WERI-Rb-1 (cell line): ENCODE results near the gene BRSK2.

Source experiments
- DNase-seq: peaks from one replicate; pipeline ENCODE4 v3.0.0-alpha.2; 2020
- H3K27ac ChIP-seq: fragments of 250-450 bp; sonication (Bioruptor Pico); 2 replicates; pipeline ENCODE4 v1.5.1; 2020; ENCODE audit warnings: mild to moderate bottlenecking, moderate library complexity
- H3K27me3 ChIP-seq: fragments of 250-450 bp; sonication (Bioruptor Pico); 2 replicates; pipeline ENCODE4 v1.5.1; 2021; ENCODE audit warnings: mild to moderate bottlenecking, low read depth, moderate library complexity; ENCODE audit not compliant: insufficient read depth, severe bottlenecking
- H3K36me3 ChIP-seq: fragments of 250-450 bp; sonication (Bioruptor Pico); 2 replicates; pipeline ENCODE4 v1.5.1; 2020; ENCODE audit warnings: mild to moderate bottlenecking, moderate library complexity
- H3K4me3 ChIP-seq: 2 replicates; pipeline ENCODE4 v1.5.1; 2011; ENCODE audit warnings: low read depth, mild to moderate bottlenecking, control low read depth, low read length
- H3K9me3 ChIP-seq: fragments of 250-450 bp; sonication (Bioruptor Pico); 2 replicates; pipeline ENCODE4 v1.5.1; 2021; ENCODE audit warnings: mild to moderate bottlenecking, moderate library complexity; ENCODE audit not compliant: severe bottlenecking
- TF ChIP-seq, protein P1 (sequence below): IDR thresholded peaks from 2 replicates; pipeline ENCODE4 v1.5.1; 2011; ENCODE audit warnings: low read depth, mild to moderate bottlenecking, control low read depth, inconsistent platforms, low read length

The BRSK2 gene

DNA sequence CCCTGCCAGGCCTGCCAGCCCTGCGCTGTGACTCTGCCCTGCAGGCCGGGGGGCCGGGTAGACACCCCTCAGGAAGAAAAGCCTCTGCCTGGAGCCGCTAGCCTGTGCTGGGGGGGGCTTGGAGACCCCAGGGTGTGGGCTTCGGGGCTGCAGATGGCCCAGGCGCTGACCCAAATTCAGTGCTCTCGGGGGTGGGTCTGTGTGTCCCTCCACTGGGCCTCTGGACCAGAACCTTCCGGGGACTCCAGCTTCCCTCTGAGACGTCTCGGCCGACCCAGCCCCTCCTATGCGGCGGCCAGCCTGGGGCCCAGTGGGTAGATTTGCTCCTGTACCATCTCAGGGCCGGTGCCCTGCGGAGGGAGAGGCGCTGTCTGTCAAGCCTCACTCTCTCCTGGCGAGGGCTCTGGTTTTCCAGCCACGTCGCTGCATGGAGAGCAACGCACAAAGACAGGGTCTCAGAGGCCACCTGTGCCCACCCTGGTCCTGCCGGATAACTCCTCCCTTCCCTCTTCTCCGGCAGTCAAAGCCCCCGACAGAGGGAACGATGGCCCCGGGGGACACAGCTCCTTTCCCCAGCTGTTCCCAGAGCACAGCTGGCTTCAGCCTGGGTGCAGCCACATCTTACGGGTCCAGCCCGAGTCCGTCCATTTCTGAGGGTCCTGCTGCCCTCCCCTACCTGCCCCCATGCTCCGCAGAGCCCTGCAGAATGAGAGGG, 40.2 kb upstream of the BRSK2 start:
- no peaks in the 10 kb centered on the region for H3K9me3 ChIP-seq
- no peak for DNase-seq
- TF ChIP-seq, protein P1, sequence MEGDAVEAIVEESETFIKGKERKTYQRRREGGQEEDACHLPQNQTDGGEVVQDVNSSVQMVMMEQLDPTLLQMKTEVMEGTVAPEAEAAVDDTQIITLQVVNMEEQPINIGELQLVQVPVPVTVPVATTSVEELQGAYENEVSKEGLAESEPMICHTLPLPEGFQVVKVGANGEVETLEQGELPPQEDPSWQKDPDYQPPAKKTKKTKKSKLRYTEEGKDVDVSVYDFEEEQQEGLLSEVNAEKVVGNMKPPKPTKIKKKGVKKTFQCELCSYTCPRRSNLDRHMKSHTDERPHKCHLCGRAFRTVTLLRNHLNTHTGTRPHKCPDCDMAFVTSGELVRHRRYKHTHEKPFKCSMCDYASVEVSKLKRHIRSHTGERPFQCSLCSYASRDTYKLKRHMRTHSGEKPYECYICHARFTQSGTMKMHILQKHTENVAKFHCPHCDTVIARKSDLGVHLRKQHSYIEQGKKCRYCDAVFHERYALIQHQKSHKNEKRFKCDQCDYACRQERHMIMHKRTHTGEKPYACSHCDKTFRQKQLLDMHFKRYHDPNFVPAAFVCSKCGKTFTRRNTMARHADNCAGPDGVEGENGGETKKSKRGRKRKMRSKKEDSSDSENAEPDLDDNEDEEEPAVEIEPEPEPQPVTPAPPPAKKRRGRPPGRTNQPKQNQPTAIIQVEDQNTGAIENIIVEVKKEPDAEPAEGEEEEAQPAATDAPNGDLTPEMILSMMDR = no peak
- no peak overlapping the region for H3K4me3 ChIP-seq
- no peaks in the 10 kb centered on the region for H3K27me3 ChIP-seq
- no peaks in the 10 kb centered on the region for H3K36me3 ChIP-seq
- peak overlapping the region; percentile 22 for H3K27ac ChIP-seq

DNA sequence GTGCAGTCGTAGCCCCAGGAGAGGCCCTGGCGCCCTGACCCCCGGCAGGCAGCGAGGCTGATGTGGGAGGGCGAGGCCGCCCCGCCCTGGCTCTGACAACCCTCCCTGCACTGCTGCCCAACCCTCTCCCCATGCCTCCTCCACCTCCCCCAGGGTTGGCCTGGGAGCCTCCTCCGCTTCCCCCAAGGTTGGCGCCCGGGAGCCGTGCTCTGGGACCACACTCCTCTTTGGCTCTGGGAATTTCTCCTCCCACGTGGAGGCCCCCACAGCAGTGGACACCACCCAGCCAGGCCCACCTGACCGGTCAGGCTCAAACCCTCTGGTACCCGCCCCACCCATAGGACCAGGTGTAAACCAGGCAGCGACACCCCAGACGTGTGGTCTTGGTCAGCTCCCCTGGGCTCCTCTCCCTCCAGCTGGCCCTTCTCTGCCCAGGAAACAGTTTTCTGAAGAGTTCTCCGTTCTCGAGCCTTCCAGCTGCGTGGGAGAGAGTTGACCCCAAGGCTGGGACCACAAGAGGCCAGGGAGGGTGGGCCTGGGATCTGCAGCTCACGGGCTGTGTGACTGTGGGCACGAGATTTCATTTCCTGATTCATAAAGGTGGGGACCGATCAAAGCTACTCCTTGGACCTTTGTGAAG, 39.5 kb upstream of the BRSK2 start:
- no peaks in the 10 kb centered on the region for H3K9me3 ChIP-seq
- no peak for DNase-seq
- no peaks in the 10 kb centered on the region for H3K27me3 ChIP-seq
- H3K36me3 ChIP-seq = no peaks in the 10 kb centered on the region
- no peak overlapping the region for H3K4me3 ChIP-seq
- TF ChIP-seq, protein P1 = no peak
- H3K27ac ChIP-seq = no peak overlapping the region

DNA sequence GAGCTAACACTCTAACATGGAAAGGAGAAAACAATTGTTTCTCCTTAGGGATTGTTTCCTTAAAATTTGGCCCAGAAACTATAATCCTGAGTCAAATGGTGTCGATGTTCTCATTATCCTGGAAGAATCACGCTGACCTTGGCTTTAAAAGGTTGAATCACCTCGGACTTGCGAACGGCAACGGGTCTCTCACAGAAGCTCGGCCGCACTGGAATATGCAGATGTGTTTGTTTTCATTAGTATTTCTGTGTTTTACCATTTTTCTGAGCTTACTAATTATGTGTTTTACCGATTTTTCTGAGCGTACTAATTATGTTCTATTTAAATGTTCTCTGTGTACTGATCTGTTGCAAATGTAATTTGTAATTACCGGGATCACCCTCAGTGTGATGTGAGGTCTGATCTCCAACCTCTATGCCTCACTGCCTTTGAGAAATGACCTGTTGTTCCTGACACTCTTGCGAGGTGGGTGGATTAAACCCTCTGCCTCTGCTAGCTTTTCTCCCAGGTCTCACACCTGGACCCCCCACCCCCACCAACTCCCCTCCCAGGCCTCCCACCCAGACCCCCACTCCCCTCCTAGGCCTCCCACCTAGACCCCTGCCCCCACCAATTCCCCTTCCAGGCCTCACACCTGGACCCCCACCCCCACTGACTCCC, 38.3 kb upstream of the BRSK2 start:
- peak; percentile 40 for DNase-seq
- TF ChIP-seq, protein P1 = no peak
- Histone ChIP-seq H3K4me3 (no peak overlapping the region), H3K27me3 (no peaks in the 10 kb centered on the region), H3K9me3 (no peaks in the 10 kb centered on the region), H3K27ac (no peak overlapping the region), H3K36me3 (no peaks in the 10 kb centered on the region)

DNA sequence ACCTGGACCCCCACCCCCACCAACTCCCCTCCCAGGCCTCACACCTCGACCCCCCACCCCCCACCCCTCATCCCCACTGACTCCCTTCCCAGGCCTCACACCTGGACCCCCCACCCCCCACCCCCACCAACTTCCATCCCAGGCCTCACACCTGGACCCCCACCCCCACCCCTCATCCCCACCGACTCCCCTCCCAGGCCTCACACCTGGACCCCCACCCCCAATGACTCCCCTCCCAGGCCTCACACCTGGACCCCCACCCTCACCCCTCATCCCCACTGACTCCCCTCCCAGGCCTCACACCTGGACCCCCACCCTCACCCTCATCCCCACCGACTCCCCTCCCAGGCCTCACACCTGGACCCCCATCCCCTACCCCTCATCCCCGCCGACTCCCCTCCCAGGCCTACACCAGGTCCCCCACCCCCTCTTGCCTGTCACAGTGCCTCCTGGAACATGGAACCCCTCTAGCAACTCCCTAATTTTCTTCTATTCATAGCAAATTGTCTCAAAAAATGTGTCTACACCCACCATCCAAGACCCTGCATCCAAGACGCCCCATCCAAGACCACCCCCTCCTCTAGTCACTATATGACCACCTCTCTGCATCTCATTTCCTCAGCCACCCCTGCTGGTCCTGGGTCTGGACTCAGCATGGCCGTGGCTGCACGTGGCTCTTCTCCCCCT, 36.9 kb upstream of the BRSK2 start:
- Histone ChIP-seq H3K9me3 (no peaks in the 10 kb centered on the region), H3K4me3 (no peak overlapping the region), H3K27ac (no peak overlapping the region), H3K27me3 (no peaks in the 10 kb centered on the region), H3K36me3 (no peaks in the 10 kb centered on the region)
- TF ChIP-seq, protein P1 = no peak
- DNase-seq = no peak

DNA sequence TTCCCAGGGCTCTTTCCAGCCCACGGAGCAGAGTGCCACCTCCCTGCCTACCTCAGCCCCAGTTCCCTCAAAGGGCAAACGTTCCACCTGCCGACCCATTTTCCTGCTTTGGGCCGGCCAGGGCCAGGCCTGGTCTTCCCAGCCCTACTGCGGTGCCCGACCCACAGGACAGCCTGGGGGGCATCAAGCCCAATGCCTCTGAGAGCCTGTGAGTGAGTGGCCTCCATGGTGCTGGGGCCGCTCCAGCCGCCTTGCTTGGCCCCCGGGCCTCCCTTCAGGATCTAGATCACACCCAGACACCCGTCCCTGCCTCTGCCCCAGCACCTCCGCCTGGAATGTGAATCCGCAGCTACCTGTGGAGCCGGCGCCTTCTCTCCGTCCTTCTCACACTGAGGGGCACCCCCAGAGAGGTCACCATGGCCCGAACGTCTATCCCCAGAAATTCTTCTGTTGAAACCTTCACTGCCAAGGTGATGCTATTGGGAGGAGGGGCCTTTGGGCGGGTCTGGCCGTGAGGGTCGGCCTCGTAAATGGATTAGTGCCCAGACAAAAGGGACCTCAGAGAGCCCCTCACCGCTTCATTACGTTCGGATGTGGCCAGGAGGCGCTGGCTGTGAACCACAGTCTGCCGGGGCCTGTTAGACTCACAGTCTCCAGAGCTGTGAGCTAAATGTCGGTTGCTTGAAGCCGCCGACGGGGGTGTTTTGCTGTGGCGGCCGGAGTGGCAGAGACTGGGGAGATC, 36.2 kb upstream of the BRSK2 start:
- Histone ChIP-seq H3K27ac (no peak overlapping the region), H3K36me3 (no peaks in the 10 kb centered on the region), H3K4me3 (no peak overlapping the region), H3K27me3 (no peaks in the 10 kb centered on the region), H3K9me3 (no peaks in the 10 kb centered on the region)
- DNase-seq = no peak
- TF ChIP-seq, protein P1 = no peak
